Activated gamma-delta T cell (primary cell): ENCODE data around the gene MMAB.

Experiments
- DNase-seq: peaks from one replicate; lab custom pipeline; 2025; lab: John Stamatoyannopoulos, UW

MMAB gene

DNA sequence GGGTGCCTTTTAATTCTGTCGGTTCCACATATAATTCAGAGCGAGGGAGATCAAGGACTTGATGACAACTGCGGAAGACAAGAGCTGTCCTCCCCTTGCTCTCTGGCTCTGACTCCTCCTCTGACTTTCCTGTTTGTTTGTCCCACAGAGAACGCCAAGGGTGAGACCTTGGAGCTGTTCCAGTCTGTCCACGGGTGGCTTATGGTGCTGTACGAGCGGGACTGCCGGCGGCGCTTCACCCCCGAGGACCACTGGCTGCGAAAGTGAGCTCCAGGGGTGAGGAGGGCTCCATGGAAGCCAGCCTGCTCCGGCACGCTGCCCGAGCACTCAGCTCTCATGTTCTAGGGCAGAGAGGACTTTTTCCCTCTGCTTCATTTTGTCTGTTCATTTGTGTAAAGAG is 63.1 kb downstream of the MMAB start:
- DNase-seq, result no peak

- DNase-seq, result no peak
These were observed 69.2 kb downstream of the MMAB start for GRCh38 chr12:109504068-109504467.
